ENCODE results near the gene SPACA9.

DNA sequence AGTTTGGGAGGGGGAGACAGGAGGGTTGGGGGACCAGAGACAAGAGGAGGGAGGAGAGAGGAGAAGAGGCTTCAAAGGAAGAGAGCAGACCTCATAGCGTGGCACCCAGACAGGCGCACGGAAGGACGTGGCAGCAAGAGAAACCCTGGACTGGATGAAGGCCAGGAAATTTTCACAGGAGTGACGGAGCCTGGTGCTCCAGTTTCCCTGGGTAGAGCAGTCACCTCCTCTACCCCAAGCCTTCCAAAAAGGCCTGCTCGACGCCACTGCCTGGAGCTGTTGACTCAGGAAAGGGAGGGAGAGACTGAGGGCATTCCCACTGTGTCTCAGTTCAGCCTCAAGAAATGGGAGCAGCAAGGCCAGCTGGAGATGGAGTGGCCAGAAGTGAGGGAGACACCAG, 19.9 kb upstream of the SPACA9 start:
- TF ChIP-seq, protein P1, sequence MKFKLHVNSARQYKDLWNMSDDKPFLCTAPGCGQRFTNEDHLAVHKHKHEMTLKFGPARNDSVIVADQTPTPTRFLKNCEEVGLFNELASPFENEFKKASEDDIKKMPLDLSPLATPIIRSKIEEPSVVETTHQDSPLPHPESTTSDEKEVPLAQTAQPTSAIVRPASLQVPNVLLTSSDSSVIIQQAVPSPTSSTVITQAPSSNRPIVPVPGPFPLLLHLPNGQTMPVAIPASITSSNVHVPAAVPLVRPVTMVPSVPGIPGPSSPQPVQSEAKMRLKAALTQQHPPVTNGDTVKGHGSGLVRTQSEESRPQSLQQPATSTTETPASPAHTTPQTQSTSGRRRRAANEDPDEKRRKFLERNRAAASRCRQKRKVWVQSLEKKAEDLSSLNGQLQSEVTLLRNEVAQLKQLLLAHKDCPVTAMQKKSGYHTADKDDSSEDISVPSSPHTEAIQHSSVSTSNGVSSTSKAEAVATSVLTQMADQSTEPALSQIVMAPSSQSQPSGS (IDR thresholded peaks at IDR 0.05; ENCODE audit: low read length), result no peak
- TF ChIP-seq, protein P2, sequence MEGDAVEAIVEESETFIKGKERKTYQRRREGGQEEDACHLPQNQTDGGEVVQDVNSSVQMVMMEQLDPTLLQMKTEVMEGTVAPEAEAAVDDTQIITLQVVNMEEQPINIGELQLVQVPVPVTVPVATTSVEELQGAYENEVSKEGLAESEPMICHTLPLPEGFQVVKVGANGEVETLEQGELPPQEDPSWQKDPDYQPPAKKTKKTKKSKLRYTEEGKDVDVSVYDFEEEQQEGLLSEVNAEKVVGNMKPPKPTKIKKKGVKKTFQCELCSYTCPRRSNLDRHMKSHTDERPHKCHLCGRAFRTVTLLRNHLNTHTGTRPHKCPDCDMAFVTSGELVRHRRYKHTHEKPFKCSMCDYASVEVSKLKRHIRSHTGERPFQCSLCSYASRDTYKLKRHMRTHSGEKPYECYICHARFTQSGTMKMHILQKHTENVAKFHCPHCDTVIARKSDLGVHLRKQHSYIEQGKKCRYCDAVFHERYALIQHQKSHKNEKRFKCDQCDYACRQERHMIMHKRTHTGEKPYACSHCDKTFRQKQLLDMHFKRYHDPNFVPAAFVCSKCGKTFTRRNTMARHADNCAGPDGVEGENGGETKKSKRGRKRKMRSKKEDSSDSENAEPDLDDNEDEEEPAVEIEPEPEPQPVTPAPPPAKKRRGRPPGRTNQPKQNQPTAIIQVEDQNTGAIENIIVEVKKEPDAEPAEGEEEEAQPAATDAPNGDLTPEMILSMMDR (IDR thresholded peaks at IDR 0.05 in 2 of 3, conservative IDR thresholded peaks at IDR 0.05 in 1 of 3; ENCODE audit: control insufficient read depth in 2 of 3, extremely low read depth in 1 of 3, insufficient read depth in 1 of 3, low read depth in 3 of 3, low read length in 3 of 3), result no peak
- TF ChIP-seq POLR2A (IDR thresholded peaks at IDR 0.05; ENCODE audit: low read depth, low read length) (no peak), GABPA (IDR thresholded peaks at IDR 0.05; ENCODE audit: low read depth) (no peak), NBN (IDR thresholded peaks at IDR 0.05) (no peak), SMC3 (IDR thresholded peaks at IDR 0.05; ENCODE audit: borderline replicate concordance, low read length) (no peak), BACH1 (IDR thresholded peaks at IDR 0.05; ENCODE audit: borderline replicate concordance) (no peak), SUZ12 (IDR thresholded peaks at IDR 0.05; ENCODE audit: unreplicated experiment) (no peak), RFX5 (IDR thresholded peaks at IDR 0.05; ENCODE audit: low read depth, low read length) (no peak), EGR1 (IDR thresholded peaks at IDR 0.05; ENCODE audit: borderline replicate concordance in 1 of 2, low read depth in 2 of 2, low read length in 2 of 2) (no peak), CHD4 (IDR thresholded peaks at IDR 0.05) (no peak)

Measured in GM12878 (cell line).